ENCODE measurements around the gene SMOC2. TPM values are rescaled to one million over a fixed set of nuclear protein-coding genes. Genes with fewer than 3 reads are reported as not detected.

Gene SMOC2
- total and polyA plus RNA-seq, 4 donors: 1.3 to 6.4 (median 4.6) TPM

DNA sequence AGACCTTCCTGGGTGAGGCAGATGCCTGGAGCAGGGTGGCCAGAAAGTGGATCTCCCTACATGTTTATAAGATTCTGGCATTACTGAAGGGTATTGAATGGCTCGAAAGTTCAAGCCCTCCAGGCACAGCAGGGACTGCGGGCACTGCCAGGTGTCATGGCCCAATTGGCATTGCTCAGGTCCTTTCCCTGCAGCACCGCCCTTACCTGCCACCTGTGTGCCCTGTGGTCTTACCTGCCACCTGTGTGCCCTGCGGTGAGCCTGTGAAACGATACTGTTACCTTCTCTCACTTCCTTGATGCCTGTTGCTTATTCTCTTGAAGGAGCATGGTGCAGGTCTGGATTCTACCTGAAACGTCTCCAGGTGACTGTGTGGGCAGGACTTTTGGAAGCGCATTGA, 32.2 kb downstream of the SMOC2 start:
- Histone ChIP-seq H3K4me3 (no peak overlapping the region), H3K36me3 (ENCODE audit: control insufficient read depth in 4 of 4, insufficient read depth in 4 of 4, low read length in 4 of 4) (no peaks in the 10 kb centered on the region), H3K9ac (ENCODE audit: insufficient read depth in 1 of 2, low read length in 2 of 2) (no peak overlapping the region), H3K27me3 (ENCODE audit: control insufficient read depth in 3 of 3, insufficient read depth in 3 of 3, low read length in 2 of 3) (peaks cover 3 to 18% (median 11%) of the 10 kb centered on the region in 3 donors), H3K9me3 (ENCODE audit: control insufficient read depth in 4 of 4, insufficient read depth in 3 of 4, low read length in 3 of 4) (peaks cover 0 to 4% (median 0%) of the 10 kb centered on the region in 4 donors), H3K4me1 (ENCODE audit: control insufficient read depth in 5 of 5, insufficient read depth in 5 of 5, low read length in 5 of 5) (no peaks in the 10 kb centered on the region), H3K27ac (ENCODE audit: low read depth in 1 of 2, low read length in 1 of 2) (no peak overlapping the region)
- TF ChIP-seq, protein P1, sequence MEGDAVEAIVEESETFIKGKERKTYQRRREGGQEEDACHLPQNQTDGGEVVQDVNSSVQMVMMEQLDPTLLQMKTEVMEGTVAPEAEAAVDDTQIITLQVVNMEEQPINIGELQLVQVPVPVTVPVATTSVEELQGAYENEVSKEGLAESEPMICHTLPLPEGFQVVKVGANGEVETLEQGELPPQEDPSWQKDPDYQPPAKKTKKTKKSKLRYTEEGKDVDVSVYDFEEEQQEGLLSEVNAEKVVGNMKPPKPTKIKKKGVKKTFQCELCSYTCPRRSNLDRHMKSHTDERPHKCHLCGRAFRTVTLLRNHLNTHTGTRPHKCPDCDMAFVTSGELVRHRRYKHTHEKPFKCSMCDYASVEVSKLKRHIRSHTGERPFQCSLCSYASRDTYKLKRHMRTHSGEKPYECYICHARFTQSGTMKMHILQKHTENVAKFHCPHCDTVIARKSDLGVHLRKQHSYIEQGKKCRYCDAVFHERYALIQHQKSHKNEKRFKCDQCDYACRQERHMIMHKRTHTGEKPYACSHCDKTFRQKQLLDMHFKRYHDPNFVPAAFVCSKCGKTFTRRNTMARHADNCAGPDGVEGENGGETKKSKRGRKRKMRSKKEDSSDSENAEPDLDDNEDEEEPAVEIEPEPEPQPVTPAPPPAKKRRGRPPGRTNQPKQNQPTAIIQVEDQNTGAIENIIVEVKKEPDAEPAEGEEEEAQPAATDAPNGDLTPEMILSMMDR (IDR thresholded peaks at IDR 0.05; ENCODE audit: control extremely low read depth, extremely low read depth): no peak
- DNase-seq: no peak
- WGBS, 2 donors: 91% methylated on average over 7 of the region's 7 CpGs
- no peak for ATAC-seq (ENCODE audit: insufficient read depth, low FRiP score)

- Histone ChIP-seq H3K27ac (ENCODE audit: low read depth in 1 of 2, low read length in 1 of 2) (no peak overlapping the region), H3K27me3 (ENCODE audit: control insufficient read depth in 3 of 3, insufficient read depth in 3 of 3, low read length in 2 of 3) (peaks cover 0 to 13% (median 5%) of the 10 kb centered on the region in 3 donors), H3K9me3 (ENCODE audit: control insufficient read depth in 4 of 4, insufficient read depth in 3 of 4, low read length in 3 of 4) (peaks cover 0 to 10% (median 1%) of the 10 kb centered on the region in 4 donors), H3K36me3 (ENCODE audit: control insufficient read depth in 4 of 4, insufficient read depth in 4 of 4, low read length in 4 of 4) (no peaks in the 10 kb centered on the region), H3K9ac (ENCODE audit: insufficient read depth in 1 of 2, low read length in 2 of 2) (no peak overlapping the region), H3K4me3 (no peak overlapping the region), H3K4me1 (ENCODE audit: control insufficient read depth in 5 of 5, insufficient read depth in 5 of 5, low read length in 5 of 5) (no peaks in the 10 kb centered on the region)
- 84 to 86% methylated on average over 26 of the region's 26 CpGs for WGBS, 2 donors
- TF ChIP-seq, protein P1 (IDR thresholded peaks at IDR 0.05; ENCODE audit: control extremely low read depth, extremely low read depth): no peak
- ATAC-seq (ENCODE audit: insufficient read depth, low FRiP score): no peak
- DNase-seq: no peak
Observed at GRCh38 chr6:168475188-168476013, 34.4 kb downstream of the SMOC2 start.

DNA sequence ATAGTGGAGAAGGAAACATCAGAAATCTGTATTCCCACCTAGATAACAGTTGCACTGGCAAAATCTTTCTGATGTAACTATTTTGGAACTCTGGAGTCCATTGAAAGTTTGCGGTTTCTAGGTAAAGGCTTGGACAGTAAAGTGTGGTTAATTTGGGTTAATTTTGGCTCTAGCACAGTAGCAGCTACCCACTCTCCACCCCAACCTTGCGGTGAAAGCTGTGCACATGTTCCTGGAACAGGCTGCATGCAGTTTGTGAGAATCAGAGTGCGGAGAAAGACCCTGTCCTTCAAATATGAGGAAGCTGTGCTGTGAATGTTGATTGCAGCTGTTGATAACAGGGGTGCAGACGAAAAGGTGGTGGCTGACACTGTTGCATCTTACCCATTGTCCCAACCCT, 38.4 kb downstream of the SMOC2 start:
- no peak for ATAC-seq (ENCODE audit: insufficient read depth, low FRiP score)
- no peak for DNase-seq
- Histone ChIP-seq H3K27me3 (ENCODE audit: control insufficient read depth in 3 of 3, insufficient read depth in 3 of 3, low read length in 2 of 3) (peaks cover 0 to 3% (median 0%) of the 10 kb centered on the region in 3 donors), H3K36me3 (ENCODE audit: control insufficient read depth in 4 of 4, insufficient read depth in 4 of 4, low read length in 4 of 4) (no peaks in the 10 kb centered on the region), H3K4me1 (ENCODE audit: control insufficient read depth in 5 of 5, insufficient read depth in 5 of 5, low read length in 5 of 5) (no peaks in the 10 kb centered on the region), H3K27ac (ENCODE audit: low read depth in 1 of 2, low read length in 1 of 2) (no peak overlapping the region), H3K9me3 (ENCODE audit: control insufficient read depth in 4 of 4, insufficient read depth in 3 of 4, low read length in 3 of 4) (peaks cover 0 to 5% (median 3%) of the 10 kb centered on the region in 4 donors), H3K9ac (ENCODE audit: insufficient read depth in 1 of 2, low read length in 2 of 2) (no peak overlapping the region), H3K4me3 (no peak overlapping the region)
- TF ChIP-seq, protein P1 (IDR thresholded peaks at IDR 0.05; ENCODE audit: control extremely low read depth, extremely low read depth): no peak
- 87 to 91% methylated on average over 4 of the region's 4 CpGs for WGBS, 2 donors

Data from lung (tissue), 12 donors.